ENCODE measurements around the gene LRRC61.

DNA sequence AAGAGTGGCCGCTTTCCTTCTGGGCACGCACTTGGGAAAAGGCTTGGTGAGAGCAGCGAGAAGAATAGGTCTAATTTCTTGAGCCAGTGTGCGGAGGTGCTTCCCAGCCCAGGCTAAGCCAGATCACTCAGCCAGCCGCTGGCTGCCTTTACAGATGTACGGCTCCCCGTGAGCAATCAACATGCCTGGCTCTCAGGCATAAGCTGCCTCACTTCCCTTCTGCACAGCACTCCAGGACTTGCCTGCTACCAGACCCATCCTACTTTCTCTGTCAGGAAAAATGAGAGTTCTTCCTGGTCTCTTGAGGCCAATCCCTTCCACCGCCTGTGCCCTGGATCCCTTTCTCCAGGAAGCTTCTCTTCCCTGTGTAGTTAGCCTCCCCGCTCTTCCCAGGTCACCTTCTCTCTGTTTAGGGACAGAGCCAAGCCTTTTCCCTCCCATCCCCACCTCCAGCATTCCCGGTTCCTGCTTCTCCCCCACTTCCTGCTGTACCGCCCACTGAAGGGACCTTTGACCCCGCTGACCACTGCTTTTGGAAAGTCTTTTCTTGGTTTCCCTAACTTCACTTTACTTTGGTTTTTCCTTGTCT lies 1.3 kb downstream of the LRRC61 start:
- TF ChIP-seq, protein P1, sequence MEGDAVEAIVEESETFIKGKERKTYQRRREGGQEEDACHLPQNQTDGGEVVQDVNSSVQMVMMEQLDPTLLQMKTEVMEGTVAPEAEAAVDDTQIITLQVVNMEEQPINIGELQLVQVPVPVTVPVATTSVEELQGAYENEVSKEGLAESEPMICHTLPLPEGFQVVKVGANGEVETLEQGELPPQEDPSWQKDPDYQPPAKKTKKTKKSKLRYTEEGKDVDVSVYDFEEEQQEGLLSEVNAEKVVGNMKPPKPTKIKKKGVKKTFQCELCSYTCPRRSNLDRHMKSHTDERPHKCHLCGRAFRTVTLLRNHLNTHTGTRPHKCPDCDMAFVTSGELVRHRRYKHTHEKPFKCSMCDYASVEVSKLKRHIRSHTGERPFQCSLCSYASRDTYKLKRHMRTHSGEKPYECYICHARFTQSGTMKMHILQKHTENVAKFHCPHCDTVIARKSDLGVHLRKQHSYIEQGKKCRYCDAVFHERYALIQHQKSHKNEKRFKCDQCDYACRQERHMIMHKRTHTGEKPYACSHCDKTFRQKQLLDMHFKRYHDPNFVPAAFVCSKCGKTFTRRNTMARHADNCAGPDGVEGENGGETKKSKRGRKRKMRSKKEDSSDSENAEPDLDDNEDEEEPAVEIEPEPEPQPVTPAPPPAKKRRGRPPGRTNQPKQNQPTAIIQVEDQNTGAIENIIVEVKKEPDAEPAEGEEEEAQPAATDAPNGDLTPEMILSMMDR (optimal IDR thresholded peaks at IDR 0.05 in 1 of 3, IDR thresholded peaks at IDR 0.05 in 1 of 3, conservative IDR thresholded peaks at IDR 0.05 in 1 of 3; ENCODE audit: extremely low read depth in 1 of 3, insufficient read depth in 2 of 3, low read length in 3 of 3), result no peak
- peak; percentile 11 for TF ChIP-seq EZH2 (IDR thresholded peaks at IDR 0.05; ENCODE audit: low read length)
